Activated naive CD4-positive, alpha-beta T cell (primary cell): ENCODE results near the gene VSX1.

Experiments used
- DNase-seq, 4 experiments: peaks; one replicate each; lab custom pipeline; 2025; lab: John Stamatoyannopoulos, UW

The VSX1 gene

DNA sequence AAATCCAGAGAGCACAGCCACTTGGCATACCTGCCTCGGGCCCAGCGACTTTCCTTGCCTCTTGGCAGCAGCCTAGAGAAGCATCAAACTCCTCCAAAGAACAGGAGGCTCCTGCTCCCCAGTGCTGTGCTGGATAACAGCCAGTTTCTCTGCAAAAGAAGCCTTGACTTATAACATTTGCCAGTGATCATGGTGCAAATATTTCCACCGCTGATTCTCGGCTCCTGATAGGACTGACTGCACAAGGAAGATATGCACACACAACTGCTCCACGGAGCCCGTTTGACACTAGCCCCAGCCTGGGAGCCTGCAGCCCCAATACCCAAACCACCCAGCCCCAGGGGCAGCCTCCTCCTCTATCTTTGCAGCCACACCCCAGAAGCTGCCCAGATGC, 41.5 kb downstream of the VSX1 start:
- DNase-seq = no peak

DNA sequence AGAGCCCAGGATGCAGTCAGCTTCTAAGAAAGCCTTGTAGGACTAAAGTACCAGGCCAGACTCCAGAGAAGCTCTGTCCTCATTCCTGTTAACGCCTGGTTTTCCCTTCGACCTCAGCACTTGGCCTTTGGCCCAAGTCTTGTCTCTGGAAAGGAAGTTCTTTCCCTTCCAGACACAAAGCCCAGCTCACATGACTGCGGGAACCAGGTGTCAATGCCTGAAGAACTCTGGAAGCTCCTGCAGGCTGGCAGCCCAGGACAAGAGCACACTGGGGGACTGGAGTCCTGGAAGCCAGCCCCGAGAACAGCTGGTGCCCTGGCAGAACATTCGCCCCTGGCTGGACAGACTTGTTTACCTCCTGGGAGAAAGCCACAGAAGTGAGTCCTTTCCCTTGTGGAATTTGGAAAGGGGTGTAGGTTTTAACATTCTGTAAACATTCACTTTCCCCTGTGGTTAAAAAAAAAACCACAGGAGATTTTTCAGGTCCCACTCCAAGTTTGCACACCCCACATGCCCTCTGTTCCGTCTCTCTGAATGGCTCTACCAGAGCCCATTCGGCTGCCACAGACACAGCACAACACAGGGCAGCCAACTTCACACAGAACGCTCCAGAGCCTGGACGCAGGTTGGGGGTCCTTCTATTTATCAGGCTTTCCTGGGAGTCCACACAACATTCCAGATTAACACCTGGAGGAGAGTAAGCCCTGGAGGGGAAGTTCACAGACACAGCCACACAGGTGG, 42.1 kb downstream of the VSX1 start:
- DNase-seq = no peak

DNA sequence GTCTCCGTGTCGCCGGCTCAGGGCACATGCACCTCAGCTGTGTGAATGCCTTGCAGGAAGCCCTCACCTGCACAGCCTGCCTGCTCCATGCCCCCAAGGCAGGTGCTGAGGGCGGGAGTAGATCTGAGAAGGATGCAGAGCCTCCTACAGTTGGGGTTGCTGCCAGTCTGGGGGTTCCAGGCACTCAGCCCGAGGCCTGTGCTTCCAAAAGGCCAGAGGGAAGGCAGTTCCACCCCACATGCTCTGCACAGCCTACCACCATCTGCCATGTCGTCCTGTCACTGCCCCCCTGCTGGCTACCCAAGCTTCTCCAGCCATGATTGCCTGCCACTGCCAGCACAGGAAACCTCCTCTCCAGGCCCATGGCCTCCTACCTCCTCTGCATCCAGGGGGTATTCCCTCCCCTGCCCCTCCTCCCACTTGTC, 43.3 kb downstream of the VSX1 start:
- no peak for DNase-seq

DNA sequence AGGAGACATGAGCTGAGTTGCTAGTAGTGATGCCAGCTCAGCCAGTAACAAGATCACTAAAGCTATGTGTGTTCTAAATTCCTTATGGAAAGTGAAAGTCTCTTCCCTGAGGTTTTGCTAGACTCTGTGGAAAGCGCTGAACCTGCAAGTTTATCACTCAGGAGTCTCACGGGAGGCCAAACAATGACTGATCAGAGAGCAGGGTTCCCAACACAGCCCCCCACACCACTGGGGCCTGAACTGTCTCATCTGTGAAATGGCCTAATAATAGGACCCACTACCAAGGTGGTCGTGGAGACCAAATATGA, 43.9 kb downstream of the VSX1 start:
- no peak for DNase-seq

DNA sequence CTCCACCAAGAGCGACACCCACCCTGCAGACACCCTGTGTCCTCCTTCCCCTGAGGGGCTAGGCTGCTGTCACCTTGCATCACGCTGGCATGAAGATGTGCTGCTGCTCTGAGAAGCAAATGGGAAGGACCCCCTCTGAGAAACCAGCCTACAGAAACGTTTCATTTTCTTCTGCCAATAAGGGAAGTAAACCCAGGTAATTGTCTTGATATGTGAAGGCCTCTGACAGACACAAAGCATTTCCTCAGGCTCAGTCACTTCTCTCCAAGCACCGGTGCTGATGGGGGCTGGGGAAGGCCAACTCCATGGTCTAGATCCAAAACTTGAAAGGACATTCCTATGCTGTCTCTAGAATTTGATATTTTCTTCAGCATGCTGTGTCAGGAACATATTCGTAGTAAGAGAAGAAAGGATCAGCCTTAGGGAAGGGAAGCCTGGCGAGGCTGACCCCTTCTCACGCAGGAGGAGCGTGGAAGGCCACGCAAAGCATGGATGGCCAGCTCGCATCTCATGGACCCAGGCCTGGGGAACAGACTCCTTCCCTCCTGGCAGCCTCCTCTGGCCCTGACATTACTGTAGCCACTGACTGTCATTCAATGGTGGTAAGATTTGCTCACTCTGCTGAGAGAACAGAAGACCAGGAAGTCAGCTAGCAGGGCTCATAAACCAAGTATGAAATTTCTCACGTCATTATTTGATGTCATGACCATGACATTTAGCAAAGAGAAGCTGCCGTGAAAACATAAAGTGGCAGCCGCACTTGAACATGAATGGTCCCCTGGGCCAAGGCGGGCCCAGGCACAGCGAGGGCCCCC, 44.4 kb downstream of the VSX1 start:
- no peak for DNase-seq

DNA sequence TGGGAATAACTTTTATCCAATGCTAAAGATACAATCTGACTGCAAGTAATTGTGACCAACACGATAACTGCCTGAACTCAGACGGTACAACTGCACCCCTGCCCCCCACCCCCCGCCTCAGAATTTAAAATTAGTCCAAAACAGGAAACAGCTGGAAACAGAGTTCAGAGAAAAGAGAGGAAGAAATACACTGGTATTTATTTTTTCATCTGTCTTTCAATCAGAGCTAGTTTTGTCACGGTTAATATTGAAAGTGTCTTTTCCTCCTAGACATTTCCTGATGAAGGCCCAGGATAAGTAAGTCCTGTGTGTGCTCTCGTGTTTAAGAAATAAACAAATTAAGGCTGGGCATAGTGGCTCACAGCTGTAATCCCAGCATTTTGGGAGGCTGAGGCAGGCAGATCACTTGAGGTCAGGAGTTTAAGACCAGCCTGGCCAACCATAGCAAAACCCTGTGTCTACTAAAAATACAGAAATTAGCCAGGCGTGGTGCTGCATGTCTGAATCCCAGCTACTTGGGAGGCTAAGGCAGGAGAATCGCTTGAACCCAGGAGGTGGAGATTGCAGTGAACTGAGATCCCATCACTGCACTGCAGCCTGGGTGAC, 45.5 kb downstream of the VSX1 start:
- no peak for DNase-seq

DNA sequence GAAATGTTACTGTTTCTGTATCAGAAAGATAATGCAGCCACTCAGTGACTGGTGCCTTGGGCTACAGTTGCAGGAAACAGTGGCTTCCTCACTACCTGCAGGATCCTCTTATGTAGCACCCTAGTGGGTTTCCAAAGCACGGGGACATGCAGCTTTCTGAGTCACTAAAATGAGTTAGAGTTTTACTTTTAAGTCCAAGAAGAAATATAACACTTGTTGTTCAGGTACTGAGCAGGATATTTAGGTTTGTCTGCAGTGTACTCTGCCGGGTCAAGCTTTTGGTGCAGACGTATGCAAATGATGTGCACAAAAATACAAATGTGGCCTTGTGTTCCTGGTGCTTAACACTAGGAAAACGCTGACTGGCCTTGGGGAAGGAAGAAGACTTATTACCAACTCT, 46.0 kb downstream of the VSX1 start:
- no peak for DNase-seq

DNA sequence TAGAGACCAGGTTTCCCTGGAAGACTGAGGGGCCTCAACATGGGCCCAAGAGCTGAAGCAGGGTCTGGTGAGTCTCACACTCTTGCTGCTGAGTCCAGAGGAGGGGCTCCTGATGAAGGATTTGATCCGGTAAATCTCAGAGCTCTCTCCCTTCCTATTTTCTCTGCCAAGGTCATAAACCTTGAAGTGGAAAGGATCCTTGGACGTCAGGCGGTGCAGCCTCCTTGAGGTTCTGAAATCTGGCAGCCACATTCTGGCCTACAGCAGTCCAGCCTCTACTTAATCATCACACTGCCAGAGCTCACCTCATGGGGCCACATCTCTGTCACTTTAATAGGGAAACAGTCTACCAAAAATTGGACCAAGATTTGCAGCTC, 48.0 kb downstream of the VSX1 start:
- DNase-seq = no peak

DNA sequence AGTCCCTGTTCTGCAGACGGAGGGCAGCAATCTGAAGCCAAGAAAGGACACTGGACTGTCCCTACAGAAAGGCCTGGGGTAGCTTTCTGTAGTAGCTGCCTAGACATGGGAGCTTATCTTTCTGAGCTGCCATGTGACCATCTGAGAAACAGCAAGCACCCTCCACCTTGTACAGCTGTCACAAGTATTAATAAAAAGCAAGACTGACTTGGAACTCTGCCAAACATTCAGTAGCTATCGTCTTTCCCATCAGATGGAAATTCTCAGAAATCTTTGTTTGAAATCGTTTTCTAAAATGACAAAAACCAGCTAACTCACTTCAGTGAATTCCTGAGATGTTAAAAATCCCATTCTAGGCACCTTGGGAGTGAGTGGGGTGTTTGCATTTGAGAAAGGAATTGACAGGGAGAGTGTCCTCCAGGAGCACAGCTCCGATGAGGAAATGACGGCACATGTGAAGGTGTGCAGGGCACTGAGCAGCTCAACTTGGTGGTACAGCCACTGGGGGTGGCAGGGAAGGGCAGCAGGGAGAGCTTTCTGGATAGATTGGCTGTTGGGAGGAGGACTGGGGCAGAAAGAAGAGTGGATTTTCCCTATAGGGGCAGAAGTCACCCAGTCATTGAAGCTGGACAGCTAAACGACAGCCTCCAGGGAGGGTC, 48.5 kb downstream of the VSX1 start:
- no peak for DNase-seq

DNA sequence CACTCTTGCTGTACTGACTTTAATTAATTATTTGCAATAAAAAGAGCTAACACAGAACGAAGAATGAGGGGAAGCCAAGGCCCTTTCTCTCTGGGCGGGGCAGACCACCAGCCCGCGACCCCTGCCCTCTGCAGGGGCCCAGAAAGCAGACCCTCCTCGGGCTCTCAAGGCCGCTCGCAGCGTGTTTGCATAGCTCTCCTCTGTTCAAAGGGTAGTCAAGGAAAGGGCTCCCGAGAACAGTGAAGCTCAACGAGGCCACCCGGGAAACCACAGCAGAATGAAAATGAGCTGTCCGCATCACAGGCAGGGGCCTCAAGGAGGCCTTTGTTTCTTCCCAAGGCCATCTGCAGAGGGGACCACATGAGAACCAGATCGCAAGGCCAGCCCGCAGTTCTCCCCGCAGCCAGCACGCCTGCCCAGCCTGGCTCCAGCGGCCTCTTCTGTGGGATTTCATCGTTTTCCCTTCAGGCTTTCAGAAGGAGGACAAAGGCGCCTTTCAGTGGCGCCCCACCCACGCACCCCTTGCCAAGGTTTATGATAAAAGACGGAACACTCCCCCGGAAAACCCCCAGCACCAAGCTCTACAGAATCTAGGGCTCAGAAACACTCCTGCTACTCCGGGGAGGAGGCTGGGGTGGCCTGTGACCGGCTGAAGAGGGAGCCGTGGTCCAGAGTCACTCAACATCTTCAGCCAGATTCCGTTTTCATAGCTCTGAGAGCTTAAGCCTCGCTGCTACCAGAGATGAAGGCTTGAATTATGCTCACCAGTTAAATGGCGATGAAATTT, 49.3 kb downstream of the VSX1 start:
- no peak for DNase-seq

DNA sequence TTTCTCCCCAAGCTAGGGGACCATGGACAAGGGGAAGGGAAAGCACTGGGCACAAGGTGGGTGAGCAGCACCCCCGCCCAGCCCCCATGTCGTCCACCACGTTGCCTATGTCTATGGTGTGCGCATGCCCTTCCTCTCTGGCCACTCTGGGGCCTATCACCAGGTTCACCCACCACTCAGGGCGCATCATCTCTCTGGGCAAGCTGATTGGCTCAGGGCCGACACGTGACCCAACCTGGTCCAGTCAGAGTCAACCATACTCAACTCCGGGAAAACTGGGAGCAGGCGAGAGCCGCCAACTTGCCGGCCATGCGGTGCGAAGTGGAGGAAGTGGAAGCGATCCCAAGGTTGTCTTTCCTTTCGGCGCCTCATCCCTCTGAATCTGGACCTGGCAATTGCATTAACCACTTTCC, 49.9 kb downstream of the VSX1 start:
- DNase-seq = no peak

DNA sequence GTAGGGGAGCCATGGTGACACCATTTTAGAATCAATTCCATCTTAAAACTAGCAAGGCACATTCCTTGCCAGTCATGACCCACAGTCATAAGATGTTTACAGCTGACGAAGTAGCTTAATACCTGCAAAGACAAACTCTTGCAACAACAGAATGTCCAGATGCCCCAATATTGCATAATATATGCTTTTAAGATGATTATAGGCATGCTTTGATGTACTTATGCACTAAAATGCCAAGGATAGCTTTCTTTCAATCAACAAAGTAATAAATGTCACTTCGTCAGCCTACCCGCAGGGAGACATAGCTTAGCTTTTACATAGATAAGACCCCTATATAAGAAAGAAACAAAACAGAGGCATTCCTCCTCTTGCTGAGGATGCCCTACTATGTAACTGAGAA, 50.7 kb downstream of the VSX1 start:
- no peak for DNase-seq

DNA sequence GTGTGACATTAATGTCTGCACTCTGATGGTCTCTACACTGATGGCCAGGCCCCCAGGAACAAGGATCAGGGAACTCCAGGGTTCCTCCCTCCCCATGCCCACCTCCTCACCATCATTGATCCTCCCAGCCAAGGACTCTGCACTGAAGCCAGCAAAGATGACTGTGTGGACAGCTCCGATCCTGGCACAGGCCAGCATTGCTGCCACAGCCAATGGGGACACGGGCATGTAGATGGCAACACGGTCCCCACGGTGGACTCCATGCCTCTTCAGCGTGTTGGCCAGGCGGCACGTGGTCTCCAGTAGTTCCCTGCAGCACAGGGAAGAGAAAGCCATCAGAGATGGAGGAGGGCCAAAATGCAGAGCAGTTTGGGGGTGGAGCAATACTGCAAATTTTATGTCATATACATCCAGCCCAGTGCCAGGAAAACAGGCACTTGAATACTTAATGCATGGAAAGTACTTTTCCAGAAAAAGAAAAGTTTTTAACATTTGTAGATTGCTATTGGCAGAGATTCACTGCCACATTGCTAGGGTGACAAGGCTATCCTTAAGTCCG, 51.2 kb downstream of the VSX1 start:
- no peak for DNase-seq

DNA sequence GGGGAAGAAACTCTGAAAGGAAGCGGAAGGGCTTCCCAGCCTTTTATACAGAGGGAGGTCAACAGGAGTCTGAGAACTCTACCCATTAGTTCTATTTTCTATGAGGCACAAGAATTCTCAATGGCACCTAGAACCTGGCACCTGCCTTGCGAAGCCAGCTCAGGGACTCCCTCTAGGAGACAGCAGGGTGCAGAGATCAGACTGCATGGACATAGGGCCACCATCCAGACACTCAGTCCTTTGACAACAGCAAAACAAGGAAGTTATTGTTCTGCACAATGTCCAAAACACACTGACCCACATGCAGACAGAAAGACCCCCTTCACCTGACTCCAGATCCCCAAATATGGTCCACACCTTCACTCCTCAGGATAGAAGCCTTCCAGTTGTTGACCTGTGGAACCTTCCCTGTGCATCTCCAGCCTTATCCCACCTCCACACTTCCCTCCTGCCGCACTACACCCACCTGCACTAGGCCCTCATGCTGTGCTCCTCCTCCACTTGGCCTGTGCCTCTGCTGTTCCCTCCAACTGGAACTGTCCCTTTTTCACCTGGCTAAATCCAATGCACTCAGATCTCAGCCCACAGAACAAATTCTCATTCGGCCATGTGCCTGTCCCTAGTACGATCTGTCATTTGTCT, 51.8 kb downstream of the VSX1 start:
- DNase-seq = no peak

DNA sequence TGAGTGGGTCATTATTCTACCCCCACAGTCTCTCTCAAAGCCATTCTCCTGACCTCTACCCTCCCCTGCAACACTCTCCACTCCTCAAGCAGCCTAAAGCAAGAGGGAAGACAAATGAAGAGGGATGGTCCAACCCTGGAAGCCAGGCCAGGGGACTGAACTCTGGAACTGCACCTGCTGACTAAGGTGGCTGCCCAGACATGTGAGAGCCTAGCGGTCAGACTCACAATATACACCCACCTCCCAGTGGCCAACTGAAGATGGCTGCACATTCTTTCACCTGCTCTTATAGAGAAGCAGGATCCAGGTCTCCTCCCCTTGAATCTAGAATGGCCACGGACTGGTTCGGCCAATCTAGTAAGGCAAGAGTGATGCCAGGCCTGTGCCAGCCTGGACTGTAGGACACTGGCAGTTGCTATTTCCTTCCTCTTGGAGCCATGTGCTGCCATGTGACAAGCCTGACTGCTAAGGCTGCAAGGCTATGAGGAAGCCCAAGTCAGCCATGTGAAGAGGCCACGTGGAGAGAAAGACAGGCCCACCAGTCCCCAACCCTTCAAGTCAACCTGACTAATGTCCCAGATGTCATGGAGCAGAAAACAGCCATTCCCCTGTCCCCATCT, 55.8 kb downstream of the VSX1 start:
- DNase-seq = no peak
